ENCODE measurements around the gene ALKBH3.

DNA sequence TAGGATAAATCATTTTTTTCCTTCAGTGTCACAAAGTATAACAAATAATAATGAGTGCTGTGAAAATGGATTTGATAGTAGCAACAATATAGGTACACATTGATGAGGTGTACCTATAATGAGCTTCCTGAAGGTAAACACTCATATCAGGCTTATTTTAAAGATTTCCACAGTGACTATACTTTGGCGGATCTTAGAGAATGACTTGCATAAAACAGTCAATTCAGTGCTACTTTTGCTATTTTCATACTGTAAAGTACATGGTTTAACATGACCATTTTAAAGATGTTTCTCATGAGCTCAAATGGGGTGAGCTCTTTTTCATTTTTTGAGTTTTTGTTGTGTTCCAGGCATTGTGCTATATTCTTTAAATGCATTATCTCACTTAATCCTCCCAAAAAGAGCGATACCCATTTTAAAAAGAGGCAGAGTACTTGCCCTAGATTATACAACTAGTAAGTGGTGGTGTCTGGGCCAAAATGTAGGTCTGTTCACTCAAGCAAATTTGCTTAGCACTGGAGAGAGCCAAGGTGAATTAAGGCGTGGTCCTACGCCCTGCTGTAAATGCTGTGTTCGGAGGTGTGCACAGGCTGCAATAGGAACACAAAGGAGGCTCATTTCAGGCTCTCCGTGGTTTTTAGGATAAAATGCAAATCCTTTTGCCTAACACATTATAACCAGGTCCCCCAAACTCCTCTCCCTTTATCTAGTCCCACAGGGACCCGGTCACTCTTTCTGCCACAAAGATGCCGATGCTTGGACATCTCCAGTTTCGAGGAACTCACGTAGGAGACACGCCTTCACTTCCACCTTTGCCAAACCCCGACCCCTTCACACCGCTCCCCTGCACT lies 617 bp upstream of the ALKBH3 start:
- TF ChIP-seq EZH2 (IDR thresholded peaks at IDR 0.05) (no peak), POLR2AphosphoS5 (IDR thresholded peaks at IDR 0.05; ENCODE audit: borderline replicate concordance, low read depth, low read length) (no peak)

Measured in SK-N-MC (cell line).